Caco-2 (cell line): ENCODE measurements around the gene MYO1E. TPM values are rescaled to one million over a fixed set of nuclear protein-coding genes. Genes with fewer than 3 reads are reported as not detected.

Experiments
- BruUV-seq: library from RNA; stranded (reverse); fragments of 400-500 nt; replicated peaks from 2 replicates; lab custom pipeline; 2021; lab: Mats Ljungman, UMichigan
- CTCF ChIA-PET: fragments of 300-600 bp; sonication (Branson Sonifier 250); formaldehyde crosslinking; loops from one replicate; lab custom pipeline; 2022; ENCODE audit warnings: antibody characterized with exemption; lab: Charles Lee
- POLR2A ChIA-PET: fragments of 300-600 bp; sonication (Branson Sonifier 250); formaldehyde crosslinking; loops from one replicate; lab custom pipeline; 2022; ENCODE audit warnings: antibody characterized with exemption; lab: Charles Lee
- DNase-seq, 2 experiments: peaks; one replicate each; pipeline versions ENCODE4 v3.0.0 to v3.0.0-alpha.2; 2020 to 2022
- H3K27me3 ChIP-seq: replicated peaks from 2 replicates; pipeline ENCODE4 v1.6.0; 2011; ENCODE audit warnings: low read length; ENCODE audit not compliant: control insufficient read depth, insufficient read depth
- H3K36me3 ChIP-seq: 2 replicates; pipeline ENCODE4 v1.5.1; 2011; ENCODE audit warnings: low read length; ENCODE audit not compliant: control insufficient read depth, insufficient read depth
- H3K4me1 ChIP-seq: fragments of 250-450 bp; sonication (Bioruptor Pico); 2 replicates; pipeline ENCODE4 v1.5.1; 2020; ENCODE audit warnings: mild to moderate bottlenecking
- H3K4me3 ChIP-seq: 2 replicates; pipeline ENCODE4 v1.5.1; 2011; ENCODE audit warnings: low read depth, mild to moderate bottlenecking, control low read depth, low read length
- H3K9me3 ChIP-seq: fragments of 250-450 bp; sonication (Bioruptor Pico); 2 replicates; pipeline ENCODE4 v1.5.1; 2020; ENCODE audit warnings: mild to moderate bottlenecking, moderate library complexity
- H3K27ac Mint-ChIP-seq: one replicate; pipeline ENCODE4 v1.8.0; 2022; ENCODE audit warnings: mixed read lengths; ENCODE audit not compliant: unreplicated experiment
- H3K27me3 Mint-ChIP-seq: one replicate; pipeline ENCODE4 v1.8.0; 2022; ENCODE audit warnings: mixed read lengths; ENCODE audit not compliant: insufficient read depth, unreplicated experiment
- H3K36me3 Mint-ChIP-seq: one replicate; pipeline ENCODE4 v1.8.0; 2022; ENCODE audit warnings: mild to moderate bottlenecking, mixed read lengths; ENCODE audit not compliant: insufficient read depth, unreplicated experiment
- H3K4me1 Mint-ChIP-seq: one replicate; pipeline ENCODE4 v1.8.0; 2022; ENCODE audit warnings: low read depth, mixed read lengths; ENCODE audit not compliant: unreplicated experiment
- H3K4me3 Mint-ChIP-seq: one replicate; pipeline ENCODE4 v1.8.0; 2022; ENCODE audit warnings: mild to moderate bottlenecking, moderate library complexity, mixed read lengths; ENCODE audit not compliant: unreplicated experiment
- H3K9me3 Mint-ChIP-seq: one replicate; pipeline ENCODE4 v1.8.0; 2022; ENCODE audit warnings: mixed read lengths; ENCODE audit not compliant: unreplicated experiment
- intact Hi-C: fragments of 100-400 bp; cut with micrococcal nuclease; formaldehyde crosslinking; loops from one replicate; pipeline ENCODE4 v1.10.0; 2022; ENCODE audit not compliant: unreplicated experiment
- total RNA-seq: library from RNA; stranded (reverse); gene quantifications from 2 replicates; pipeline ENCODE4 v1.2.3, GENCODE V29; 2022
- TF ChIP-seq, protein P1 (sequence below), 2 experiments: fragments of 200-600 bp in 1 of 2; IDR thresholded peaks; 1 replicate in 1 of 2; 2 replicates in 1 of 2; pipeline versions ENCODE4 v1.5.1 to v1.8.0; 2011 to 2022; ENCODE audit warnings: antibody characterized with exemption in 1 of 2, control low read depth in 1 of 2, inconsistent platforms in 1 of 2, low read depth in 1 of 2, low read length in 1 of 2, mild to moderate bottlenecking in 1 of 2, moderate library complexity in 1 of 2; ENCODE audit not compliant: insufficient read depth in 1 of 2, severe bottlenecking in 1 of 2, unreplicated experiment in 1 of 2

MYO1E gene
- total RNA-seq, 1 experiment from 2014 or later, result 187 TPM

DNA sequence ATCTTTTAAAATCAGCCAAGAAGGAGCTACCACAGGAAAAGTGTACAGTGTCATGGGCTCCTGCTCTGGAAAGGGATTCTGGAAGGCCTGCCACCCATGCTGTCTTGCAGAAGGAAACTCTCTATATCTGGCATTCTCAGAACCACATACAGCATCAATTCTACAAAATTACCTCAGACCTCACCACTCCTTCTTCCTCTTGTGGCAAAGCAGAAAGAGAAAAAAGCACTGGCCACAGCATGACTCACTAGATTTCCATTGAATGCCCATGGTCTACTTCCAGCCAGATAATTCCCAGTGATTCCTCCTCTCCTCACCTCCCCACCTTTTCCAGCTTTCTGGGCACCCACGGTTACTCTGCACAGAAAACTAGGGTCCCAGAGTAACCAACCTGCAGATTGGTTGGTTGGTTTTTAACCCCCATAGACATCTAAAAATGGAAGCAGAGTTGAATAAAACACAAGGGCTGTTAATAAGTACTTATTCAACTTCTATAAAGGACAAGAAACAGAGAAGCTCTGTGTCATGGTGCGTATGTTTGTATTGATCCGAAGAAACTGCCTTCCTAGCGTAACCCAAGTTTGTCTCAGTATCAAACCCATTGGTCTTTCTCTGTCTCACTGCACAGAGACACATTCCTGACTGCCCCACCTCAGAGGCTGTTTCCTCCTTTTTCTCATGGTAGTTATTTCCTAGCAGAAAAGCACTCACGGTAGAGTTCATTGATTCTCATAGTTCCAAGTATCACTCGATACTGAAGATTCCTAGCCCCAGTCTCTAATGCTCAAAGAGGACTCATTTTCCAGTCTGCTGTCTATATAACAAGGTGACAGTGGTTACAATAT is 98.3 kb downstream of the MYO1E start:
- ChIA-PET POLR2A (interaction anchor here (1.5 kb wide), 1 partner anchor 98 kb away, joined by 3 read pairs; the partner anchor contains the start of gene MYO1E), CTCF (no interaction called here)
- TF ChIP-seq, protein P1, sequence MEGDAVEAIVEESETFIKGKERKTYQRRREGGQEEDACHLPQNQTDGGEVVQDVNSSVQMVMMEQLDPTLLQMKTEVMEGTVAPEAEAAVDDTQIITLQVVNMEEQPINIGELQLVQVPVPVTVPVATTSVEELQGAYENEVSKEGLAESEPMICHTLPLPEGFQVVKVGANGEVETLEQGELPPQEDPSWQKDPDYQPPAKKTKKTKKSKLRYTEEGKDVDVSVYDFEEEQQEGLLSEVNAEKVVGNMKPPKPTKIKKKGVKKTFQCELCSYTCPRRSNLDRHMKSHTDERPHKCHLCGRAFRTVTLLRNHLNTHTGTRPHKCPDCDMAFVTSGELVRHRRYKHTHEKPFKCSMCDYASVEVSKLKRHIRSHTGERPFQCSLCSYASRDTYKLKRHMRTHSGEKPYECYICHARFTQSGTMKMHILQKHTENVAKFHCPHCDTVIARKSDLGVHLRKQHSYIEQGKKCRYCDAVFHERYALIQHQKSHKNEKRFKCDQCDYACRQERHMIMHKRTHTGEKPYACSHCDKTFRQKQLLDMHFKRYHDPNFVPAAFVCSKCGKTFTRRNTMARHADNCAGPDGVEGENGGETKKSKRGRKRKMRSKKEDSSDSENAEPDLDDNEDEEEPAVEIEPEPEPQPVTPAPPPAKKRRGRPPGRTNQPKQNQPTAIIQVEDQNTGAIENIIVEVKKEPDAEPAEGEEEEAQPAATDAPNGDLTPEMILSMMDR (IDR thresholded peaks at IDR 0.05; ENCODE audit: insufficient read depth in 1 of 2, low read depth in 1 of 2, low read length in 1 of 2, severe bottlenecking in 1 of 2, unreplicated experiment in 1 of 2), result no peak
- no peaks in the 10 kb centered on the region for H3K9me3 ChIP-seq
- no peaks in the 10 kb centered on the region for H3K27me3 ChIP-seq
- Mint-ChIP-seq H3K27me3 (no peaks in the 10 kb centered on the region), H3K4me1 (peaks cover 47% of the 10 kb centered on the region), H3K27ac (peak overlapping the region; percentile 79), H3K4me3 (no peak overlapping the region), H3K36me3 (peaks cover 9% of the 10 kb centered on the region), H3K9me3 (no peaks in the 10 kb centered on the region)
- no TSS peak for BruUV-seq
- H3K36me3 ChIP-seq, result no peaks in the 10 kb centered on the region
- H3K4me1 ChIP-seq, result peaks cover 75% of the 10 kb centered on the region
- no peak for DNase-seq
- no peak overlapping the region for H3K4me3 ChIP-seq
- intact Hi-C loops, result no loop called here

DNA sequence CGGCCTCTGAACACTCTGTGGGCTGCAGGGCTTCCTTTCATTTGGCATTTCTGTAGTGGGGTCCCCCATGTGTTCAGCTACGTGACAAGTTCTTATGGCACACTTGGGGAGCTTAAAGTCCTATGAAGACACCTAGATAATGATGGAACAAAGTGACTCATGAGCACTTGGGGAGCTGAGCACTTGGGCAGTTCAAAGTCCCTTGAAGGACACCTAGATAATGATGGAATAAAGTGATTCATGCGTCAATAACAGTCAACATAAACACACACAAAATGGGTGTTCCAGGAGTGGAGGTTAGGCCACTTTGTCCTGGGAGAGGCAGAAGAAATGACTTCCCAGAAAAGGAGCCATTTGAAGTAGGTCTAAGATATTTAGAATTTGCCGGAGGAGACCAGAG is 99.4 kb downstream of the MYO1E start:
- intact Hi-C loops, result no loop called here
- Mint-ChIP-seq H3K36me3 (peaks cover 20% of the 10 kb centered on the region), H3K4me1 (peaks cover 40% of the 10 kb centered on the region), H3K27me3 (no peaks in the 10 kb centered on the region), H3K9me3 (no peaks in the 10 kb centered on the region), H3K4me3 (no peak overlapping the region), H3K27ac (peak overlapping the region; percentile 79)
- no TSS peak for BruUV-seq
- H3K27me3 ChIP-seq, result no peaks in the 10 kb centered on the region
- no peak overlapping the region for H3K4me3 ChIP-seq
- peaks cover 76% of the 10 kb centered on the region for H3K4me1 ChIP-seq
- DNase-seq, result no peak
- TF ChIP-seq, protein P1 (IDR thresholded peaks at IDR 0.05; ENCODE audit: insufficient read depth in 1 of 2, low read depth in 1 of 2, low read length in 1 of 2, severe bottlenecking in 1 of 2, unreplicated experiment in 1 of 2), result no peak
- H3K36me3 ChIP-seq, result no peaks in the 10 kb centered on the region
- ChIA-PET POLR2A (interaction anchor here (1.5 kb wide), 1 partner anchor 99 kb away, joined by 3 read pairs; the partner anchor contains the start of gene MYO1E), CTCF (no interaction called here)
- no peaks in the 10 kb centered on the region for H3K9me3 ChIP-seq

DNA sequence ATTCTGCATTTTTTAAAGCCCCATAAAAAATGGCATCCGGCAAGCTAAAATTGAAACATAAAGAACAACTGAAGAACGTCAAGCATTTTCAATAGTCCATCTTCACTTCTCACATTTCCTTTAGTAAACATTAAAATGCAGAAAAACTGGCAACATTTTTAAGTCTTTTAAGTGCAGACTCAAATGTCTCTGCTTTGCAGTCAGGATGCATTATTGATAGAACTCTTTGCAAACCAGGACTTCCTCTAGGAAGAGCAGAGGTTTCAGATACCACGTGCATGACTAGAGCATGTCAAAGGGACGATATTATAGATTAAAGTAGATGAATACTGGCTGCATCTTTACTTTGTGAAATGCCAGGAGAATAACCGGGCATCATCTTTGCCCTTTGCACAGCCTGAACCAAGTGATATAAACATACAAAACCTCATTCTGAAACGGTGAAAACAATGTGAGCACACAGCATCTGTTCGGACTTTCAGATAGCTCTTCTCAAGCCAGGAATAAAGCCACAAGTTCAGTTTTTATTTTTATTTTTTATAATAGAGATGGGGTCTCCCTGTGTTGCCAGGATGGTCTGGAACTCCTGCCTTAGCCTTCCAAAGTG is 101.0 kb downstream of the MYO1E start:
- ChIA-PET CTCF (no interaction called here), POLR2A (interaction anchor here (1.5 kb wide), 1 partner anchor 101 kb away, joined by 5 read pairs; the partner anchor contains the start of gene MYO1E)
- no peak overlapping the region for H3K27ac Mint-ChIP-seq
- Histone ChIP-seq H3K9me3 (no peaks in the 10 kb centered on the region), H3K4me3 (no peak overlapping the region), H3K27me3 (no peaks in the 10 kb centered on the region), H3K4me1 (peaks cover 70% of the 10 kb centered on the region), H3K36me3 (no peaks in the 10 kb centered on the region)
- no peaks in the 10 kb centered on the region for H3K9me3 Mint-ChIP-seq
- peaks cover 36% of the 10 kb centered on the region for H3K36me3 Mint-ChIP-seq
- BruUV-seq, result TSS peak; percentile 4
- no peaks in the 10 kb centered on the region for H3K27me3 Mint-ChIP-seq
- no peak overlapping the region for H3K4me3 Mint-ChIP-seq
- TF ChIP-seq, protein P1 (IDR thresholded peaks at IDR 0.05; ENCODE audit: insufficient read depth in 1 of 2, low read depth in 1 of 2, low read length in 1 of 2, severe bottlenecking in 1 of 2, unreplicated experiment in 1 of 2), result no peak
- peaks cover 28% of the 10 kb centered on the region for H3K4me1 Mint-ChIP-seq
- intact Hi-C loops, result no loop called here
- DNase-seq, result no peak
